ENCODE measurements around the gene GPRC5C. TPM values are rescaled to one million over a fixed set of nuclear protein-coding genes. Genes with fewer than 3 reads are reported as not detected.
A peak's percentile ranks its signal among the peaks of the same experiment; 100 is the strongest.
"Not testable (repeated sequence)": the region's sequence is repeated elsewhere in the genome, so short reads cannot be mapped to it uniquely, and the experiment has no call there.

GPRC5C gene
- total RNA-seq, 1 donor from 2014 or later = 2.0 TPM

GRCh38 chr17:74474043-74474792, 42.3 kb downstream of the GPRC5C start:
- no peak for DNase-seq

- DNase-seq = no peak
Observed at GRCh38 chr17:74475189-74475588, 43.3 kb downstream of the GPRC5C start.

GRCh38 chr17:74477411-74477810, 45.5 kb downstream of the GPRC5C start:
- no peak for DNase-seq

- DNase-seq = no peak
Observed at GRCh38 chr17:74478420-74479100, 46.7 kb downstream of the GPRC5C start.

- DNase-seq = no peak
Observed at GRCh38 chr17:74480290-74480689, 48.4 kb downstream of the GPRC5C start.

GRCh38 chr17:74481621-74482020, 49.7 kb downstream of the GPRC5C start:
- no peak for DNase-seq

- no peak for DNase-seq
Observed at GRCh38 chr17:74484066-74484465, 52.2 kb downstream of the GPRC5C start.

GRCh38 chr17:74485022-74485743, 53.3 kb downstream of the GPRC5C start:
- no peak for DNase-seq

GRCh38 chr17:74485841-74486240, 54.0 kb downstream of the GPRC5C start:
- DNase-seq = no peak

- DNase-seq = not testable (repeated sequence)
Observed at GRCh38 chr17:74488276-74488675, 56.4 kb downstream of the GPRC5C start.

GRCh38 chr17:74490716-74491115, 58.8 kb downstream of the GPRC5C start:
- DNase-seq = no peak

GRCh38 chr17:74491626-74492025, 59.7 kb downstream of the GPRC5C start:
- no peak for DNase-seq

GRCh38 chr17:74493331-74493833, 61.5 kb downstream of the GPRC5C start:
- DNase-seq = peak; percentile 77

Other genes starting within 250 kb of the GPRC5C start
- gene RPL38, start 228.4 kb upstream of the GPRC5C start, total RNA-seq = 625 and 929 TPM in 2 replicates
- gene TTYH2, start 218.5 kb upstream of the GPRC5C start, total RNA-seq = 0.70 and 2.2 TPM in 2 replicates
- not detected in 2 replicates for gene DNAI2, start 157.9 kb upstream of the GPRC5C start, total RNA-seq
- 6.4 and 16.3 TPM in 2 replicates for gene KIF19, start 105.9 kb upstream of the GPRC5C start, total RNA-seq
- gene BTBD17, start 70.2 kb upstream of the GPRC5C start, total RNA-seq = 0.17 TPM in 1 of 2 replicates, not detected in the other
- 0.09 and 0.68 TPM in 2 replicates for gene GPR142, start 64.6 kb upstream of the GPRC5C start, total RNA-seq
- not detected in 2 replicates for gene CD300A, start 34.5 kb downstream of the GPRC5C start, total RNA-seq
- not detected in 2 replicates for gene CD300LB, start 99.4 kb downstream of the GPRC5C start, total RNA-seq
- not detected in 2 replicates for gene CD300C, start 114.0 kb downstream of the GPRC5C start, total RNA-seq
- gene CD300H, start 135.4 kb downstream of the GPRC5C start, total RNA-seq = not detected in 2 replicates
- gene CD300LD, start 160.2 kb downstream of the GPRC5C start, total RNA-seq = not detected in 2 replicates
- gene CD300E, start 191.7 kb downstream of the GPRC5C start, total RNA-seq = not detected in 2 replicates